Measurements from ENCODE around the gene LSMEM2. TPM values are rescaled to one million over a fixed set of nuclear protein-coding genes. Genes with fewer than 3 reads are reported as not detected.
"Not testable (repeated sequence)": the region's sequence is repeated elsewhere in the genome, so short reads cannot be mapped to it uniquely, and the experiment has no call there.

LSMEM2 gene
- not detected in 2 replicates for total RNA-seq

DNA sequence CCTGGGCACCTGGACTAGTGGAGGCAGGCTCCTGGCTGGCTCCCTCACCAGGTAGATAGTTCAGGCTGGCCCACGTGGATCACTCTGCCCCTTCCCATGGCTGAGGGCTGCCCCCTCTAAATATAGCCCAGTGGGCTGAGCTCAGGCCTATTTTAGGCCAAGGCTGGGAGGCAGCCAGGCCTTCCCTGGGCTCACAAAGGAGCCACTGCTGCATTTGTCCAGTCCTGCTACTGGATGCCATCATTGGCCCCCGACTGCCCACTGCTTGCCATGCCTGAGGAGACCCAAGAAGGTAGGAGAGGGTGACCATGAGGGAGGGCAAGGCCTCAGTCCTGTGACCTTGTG is at the start of gene LSMEM2:
LSMEM2 (plus strand) TSS at position 208 of the 345 bp plus-strand sequence; CDS start at position 235, 27 bp downstream.
- no peak for DNase-seq (ENCODE audit: extremely low read depth, low read depth, low spot score)

- DNase-seq (ENCODE audit: extremely low read depth, low read depth, low spot score): no peak
These were observed 49.4 kb upstream of the LSMEM2 start for GRCh38 chr3:50229490-50229889.

DNA sequence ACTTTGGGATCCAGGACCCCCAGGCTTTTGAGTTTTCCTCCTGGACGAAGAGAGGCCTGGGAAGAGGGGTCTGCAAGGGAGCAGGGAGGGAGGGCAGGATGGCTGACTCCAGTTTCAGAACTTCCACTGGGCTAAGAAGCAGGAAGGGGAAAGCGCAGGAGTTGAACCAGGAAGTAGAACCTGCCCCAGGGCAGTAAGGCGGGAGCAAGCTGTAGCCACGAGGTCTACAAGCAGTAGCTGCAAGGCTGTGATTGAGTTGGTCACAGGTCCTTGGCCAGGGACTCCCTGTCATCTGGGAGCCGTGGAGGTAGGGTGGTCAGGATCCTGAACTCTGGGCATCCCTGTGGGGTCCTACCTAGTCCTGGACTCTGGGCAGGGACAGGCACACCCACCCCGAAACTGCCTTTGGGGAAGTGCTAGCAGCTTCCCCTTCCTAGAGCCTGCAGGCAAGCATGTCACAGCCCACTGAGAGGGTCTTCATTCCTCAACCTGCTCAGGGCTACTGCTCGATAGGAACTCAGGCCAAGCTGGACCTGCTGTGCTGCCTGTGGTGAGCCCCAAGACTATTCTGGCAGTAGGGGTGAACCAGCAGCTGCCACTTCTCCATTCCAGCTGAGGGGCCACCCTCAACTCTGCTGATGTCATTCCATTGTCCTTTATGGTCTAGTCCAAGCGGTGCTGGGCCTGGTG is 48.6 kb upstream of the LSMEM2 start:
- no peak for DNase-seq (ENCODE audit: extremely low read depth, low read depth, low spot score)

DNA sequence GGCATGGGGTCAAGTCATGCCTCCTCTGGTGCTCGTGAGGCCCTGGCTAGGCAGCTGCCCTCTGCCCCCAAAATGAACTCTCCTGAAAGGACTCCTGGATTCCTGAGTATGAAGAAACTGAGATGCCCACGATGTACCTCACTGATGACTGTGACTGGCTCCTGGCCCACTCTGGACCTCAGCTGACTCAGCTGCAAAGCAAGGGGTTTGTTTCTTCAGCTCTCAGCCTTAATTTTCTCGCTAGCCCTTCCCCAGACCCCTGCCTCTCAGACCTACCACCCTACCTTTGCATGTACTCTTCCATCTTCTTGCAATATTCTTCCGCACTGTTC is 48.1 kb upstream of the LSMEM2 start:
- no peak for DNase-seq (ENCODE audit: extremely low read depth, low read depth, low spot score)

DNA sequence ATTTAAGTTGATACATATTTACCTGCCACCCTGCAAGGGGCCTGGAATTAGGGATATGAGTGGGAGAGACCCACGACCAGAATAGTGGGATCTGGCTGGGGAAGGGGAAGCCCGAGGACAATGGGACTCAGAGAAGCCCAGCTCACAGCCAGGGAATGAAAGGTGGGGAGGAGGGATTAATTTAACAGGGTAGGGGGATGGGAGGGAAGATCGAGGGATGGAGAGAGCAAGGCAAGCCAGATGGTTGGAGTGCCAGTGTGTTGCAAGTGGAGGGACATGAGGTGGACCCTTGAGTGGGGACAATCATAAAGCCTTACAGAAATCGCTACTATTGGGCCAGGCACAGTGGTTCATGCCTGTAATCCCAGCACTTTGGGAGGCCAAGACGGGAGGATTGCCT is 47.3 kb upstream of the LSMEM2 start:
- DNase-seq (ENCODE audit: extremely low read depth, low read depth, low spot score): no peak

DNA sequence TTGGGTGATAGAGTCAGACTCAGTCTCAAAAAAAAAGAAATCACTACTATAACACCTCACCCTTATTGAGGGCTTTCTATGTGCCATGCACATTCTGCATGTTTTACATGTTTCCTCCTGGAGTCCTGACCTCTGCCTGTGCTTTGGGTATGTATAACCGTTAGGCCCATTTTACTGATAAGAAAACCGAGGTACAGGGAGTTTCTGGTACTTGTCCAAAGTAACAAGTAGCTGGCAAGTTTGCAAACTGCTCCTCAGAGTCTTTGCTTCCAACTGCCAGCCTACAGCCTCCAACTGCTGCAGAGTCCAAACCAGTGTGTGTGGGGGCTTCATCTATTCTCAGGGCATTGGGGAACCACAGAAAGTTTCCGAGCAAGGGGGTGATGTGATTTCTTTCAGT is 46.6 kb upstream of the LSMEM2 start:
- DNase-seq (ENCODE audit: extremely low read depth, low read depth, low spot score): no peak

DNA sequence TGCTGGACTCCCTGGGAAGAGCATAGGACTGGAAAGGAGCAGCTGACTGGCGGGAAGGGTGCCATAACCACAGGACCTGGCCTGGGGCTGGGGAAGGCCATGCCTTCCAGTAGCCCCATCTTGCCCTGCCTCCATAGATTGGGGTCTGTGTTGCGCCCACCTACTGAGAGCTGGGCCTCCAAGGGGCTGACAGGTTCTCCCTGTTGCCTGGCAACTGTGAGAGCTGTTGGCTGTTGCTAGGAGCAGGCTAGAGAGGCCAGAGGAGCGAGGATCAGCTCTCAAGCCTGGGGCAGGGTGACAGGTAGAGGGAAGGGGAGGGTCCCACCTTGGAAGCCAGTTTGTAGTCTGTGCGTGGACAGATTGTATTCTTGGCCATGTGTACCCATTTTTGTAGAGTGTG is 45.7 kb upstream of the LSMEM2 start:
- no peak for DNase-seq (ENCODE audit: extremely low read depth, low read depth, low spot score)

- no peak for DNase-seq (ENCODE audit: extremely low read depth, low read depth, low spot score)
These were observed 43.0 kb upstream of the LSMEM2 start, which contains the start of gene GNAI2 for GRCh38 chr3:50235716-50236483. Gene GNAI2 (plus strand): TSS chr3:50236204. CDS start chr3:50236336, 132 bp downstream.

GRCh38 chr3:50236484-50237132 is 42.3 kb upstream of the LSMEM2 start:
- no peak for DNase-seq (ENCODE audit: extremely low read depth, low read depth, low spot score)

- DNase-seq (ENCODE audit: extremely low read depth, low read depth, low spot score): no peak
These were observed 41.7 kb upstream of the LSMEM2 start for GRCh38 chr3:50237133-50237651.

DNA sequence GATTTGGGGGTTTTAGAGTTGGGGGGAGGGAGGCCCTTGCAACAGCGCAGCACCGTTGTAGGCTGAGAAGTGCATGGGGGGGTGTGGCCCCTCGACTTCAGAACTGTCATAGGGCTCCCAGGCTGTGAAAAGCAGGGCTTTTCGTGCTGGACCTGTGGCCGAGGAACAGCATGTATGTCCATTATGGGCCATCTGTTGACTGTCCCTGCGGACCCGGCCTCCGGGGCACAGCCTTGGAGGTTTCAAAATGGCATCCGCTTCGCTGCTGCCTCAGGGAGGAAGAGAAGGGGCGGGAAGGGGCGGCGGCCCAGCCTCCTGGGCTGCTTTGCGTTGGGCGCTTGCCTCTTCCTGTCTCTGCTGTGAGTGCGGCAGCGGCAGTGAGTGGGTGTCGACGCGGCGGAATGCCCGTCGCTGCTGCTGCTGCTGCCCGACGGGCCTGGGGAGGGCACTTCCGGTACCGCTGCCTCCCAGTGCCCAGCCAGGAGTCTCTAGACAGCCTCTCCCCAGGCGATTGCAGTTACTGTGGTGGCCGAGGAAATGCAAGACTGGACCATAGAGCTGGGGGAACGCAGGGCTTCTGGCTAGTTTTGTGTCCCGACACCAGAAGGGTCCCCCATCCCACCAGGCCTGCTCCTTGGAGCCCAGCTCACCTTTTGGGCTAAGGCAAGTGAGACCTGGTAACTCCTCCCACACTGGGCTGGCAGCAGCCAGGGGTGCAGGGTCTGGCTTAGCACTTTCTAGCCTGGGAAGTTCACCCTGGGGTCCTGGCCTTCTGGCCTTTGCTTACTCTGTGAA is 40.9 kb upstream of the LSMEM2 start:
- no peak for DNase-seq (ENCODE audit: extremely low read depth, low read depth, low spot score)

GRCh38 chr3:50238549-50239026 is 40.3 kb upstream of the LSMEM2 start:
- DNase-seq (ENCODE audit: extremely low read depth, low read depth, low spot score): no peak

- DNase-seq (ENCODE audit: extremely low read depth, low read depth, low spot score): no peak
These were observed 39.2 kb upstream of the LSMEM2 start for GRCh38 chr3:50239649-50240048.

DNA sequence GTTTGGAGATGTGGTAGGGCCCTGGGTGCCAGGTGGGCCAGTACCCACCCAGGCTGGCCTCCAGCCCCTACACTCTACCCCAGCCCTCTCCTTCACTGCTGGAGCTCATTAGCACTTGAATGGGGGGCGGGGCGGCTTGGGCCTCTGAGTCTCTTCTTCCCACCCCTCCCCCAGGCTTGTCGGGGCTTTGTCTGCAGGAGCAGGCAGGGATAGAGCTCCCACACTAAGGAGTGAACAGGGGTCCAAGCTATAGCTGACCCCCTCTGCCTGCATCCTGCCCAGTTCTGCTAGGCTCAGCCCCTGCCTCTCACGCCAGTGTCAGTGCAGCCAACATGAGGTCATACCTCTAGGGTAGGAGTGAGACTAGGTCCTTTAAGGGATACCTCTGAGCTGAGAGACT is 37.7 kb upstream of the LSMEM2 start:
- DNase-seq (ENCODE audit: extremely low read depth, low read depth, low spot score): no peak

GRCh38 chr3:50241713-50242380 is 37.0 kb upstream of the LSMEM2 start:
- DNase-seq (ENCODE audit: extremely low read depth, low read depth, low spot score): no peak

GRCh38 chr3:50242381-50242770 is 36.5 kb upstream of the LSMEM2 start:
- no peak for DNase-seq (ENCODE audit: extremely low read depth, low read depth, low spot score)

- DNase-seq (ENCODE audit: extremely low read depth, low read depth, low spot score): peak; percentile 79
These were observed 35.9 kb upstream of the LSMEM2 start for GRCh38 chr3:50242851-50243542.

GRCh38 chr3:50243543-50243895 is 35.4 kb upstream of the LSMEM2 start:
- DNase-seq (ENCODE audit: extremely low read depth, low read depth, low spot score): no peak

DNA sequence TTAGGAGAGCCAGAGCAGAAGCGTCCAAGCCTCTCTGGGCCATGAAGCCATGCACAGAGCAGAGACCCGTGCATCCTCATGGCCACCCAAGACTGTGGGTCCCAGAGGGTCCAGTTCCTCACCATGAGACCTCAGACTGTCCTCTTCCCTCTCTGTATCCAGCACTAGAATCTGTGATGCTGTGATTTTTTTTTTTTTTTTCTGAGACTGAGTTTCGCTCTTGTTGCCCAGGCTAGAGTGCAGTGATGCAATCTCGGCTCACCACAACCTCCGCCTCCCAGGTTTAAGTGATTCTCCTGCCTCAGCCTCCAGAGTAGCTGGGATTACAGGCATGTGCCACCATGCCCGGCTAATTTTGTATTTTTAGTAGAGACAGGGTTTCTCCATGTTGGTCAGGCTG is 34.1 kb upstream of the LSMEM2 start:
- DNase-seq (ENCODE audit: extremely low read depth, low read depth, low spot score): not testable (repeated sequence)

Data from glomerular endothelial cell (primary cell).